Endodermal cell (in vitro differentiated cells): ENCODE data around the gene MAML2. TPM values are rescaled to one million over a fixed set of nuclear protein-coding genes. Genes with fewer than 3 reads are reported as not detected.

Experiments used
- DNase-seq: peaks from one replicate; pipeline ENCODE4 v3.0.0-alpha.2; 2017
- H3K27ac ChIP-seq: 2 replicates; pipeline ENCODE4 v1.5.1; 2013; ENCODE audit warnings: mild to moderate bottlenecking, low read depth, low read length, moderate library complexity
- H3K27me3 ChIP-seq: 2 replicates; pipeline ENCODE4 v1.6.1; 2013; ENCODE audit warnings: mild to moderate bottlenecking, low read length, moderate library complexity; ENCODE audit not compliant: insufficient read depth, control insufficient read depth, poor library complexity, severe bottlenecking
- H3K36me3 ChIP-seq: 2 replicates; pipeline ENCODE4 v1.7.0; 2013; ENCODE audit warnings: mild to moderate bottlenecking, low read length, moderate library complexity; ENCODE audit not compliant: control insufficient read depth, insufficient read depth
- H3K4me1 ChIP-seq: one replicate; pipeline ENCODE4 v1.7.0; 2013; ENCODE audit warnings: low read length; ENCODE audit not compliant: control insufficient read depth, insufficient read depth
- H3K4me3 ChIP-seq: 2 replicates; pipeline ENCODE4 v1.5.1; 2013; ENCODE audit warnings: mild to moderate bottlenecking, low read length, moderate library complexity
- H3K9ac ChIP-seq: 2 replicates; pipeline ENCODE4 v1.6.1; 2013; ENCODE audit warnings: mild to moderate bottlenecking, low read length, moderate library complexity; ENCODE audit not compliant: poor library complexity, severe bottlenecking; ENCODE audit errors: extremely low read depth
- H3K9me3 ChIP-seq: 2 replicates; pipeline ENCODE4 v1.6.1; 2013; ENCODE audit warnings: mild to moderate bottlenecking, low read length, moderate library complexity; ENCODE audit not compliant: control insufficient read depth
- H3K27ac Mint-ChIP-seq: 2 replicates; pipeline ENCODE4 v1.8.0; 2020; ENCODE audit warnings: mixed read lengths
- H3K27me3 Mint-ChIP-seq: 2 replicates; pipeline ENCODE4 v1.8.0; 2021; ENCODE audit warnings: mild to moderate bottlenecking, mixed read lengths; ENCODE audit not compliant: insufficient read depth
- H3K36me3 Mint-ChIP-seq: 2 replicates; pipeline ENCODE4 v1.8.0; 2020; ENCODE audit warnings: low read depth, mixed read lengths
- H3K4me1 Mint-ChIP-seq: 2 replicates; pipeline ENCODE4 v1.8.0; 2020; ENCODE audit warnings: mixed read lengths
- H3K4me3 Mint-ChIP-seq: 2 replicates; pipeline ENCODE4 v1.8.0; 2020; ENCODE audit warnings: mild to moderate bottlenecking, moderate library complexity, mixed read lengths
- H3K9me3 Mint-ChIP-seq: 2 replicates; pipeline ENCODE4 v1.8.0; 2020; ENCODE audit warnings: mild to moderate bottlenecking, mixed read lengths
- WGBS, 2 experiments: methylation state at CpG; one replicate each; pipeline versions ENCODE4 v1.1.5 to v1.1.7; 2013; ENCODE audit warnings: missing lambda C conversion rate in 2 of 2, mixed read lengths in 1 of 2; ENCODE audit not compliant: insufficient coverage in 1 of 2, insufficient read length in 1 of 2; 5-methylcytosine and 5-hydroxymethylcytosine counted together
- total RNA-seq, 2 donors: library from RNA; stranded (reverse); fragmentation: NEBNext Ultra II Directional in 1 of 2; extraction: Animal tissue kit (Norgen Biotek cat#: 25700) in 1 of 2; gene quantifications; 2 replicates in 1 of 2; 3 replicates in 1 of 2; pipeline ENCODE4 v1.2.1, GENCODE V29; 2021
- TF ChIP-seq, protein P1 (sequence below): fragments of 200-600 bp; sonication (generic); conservative IDR thresholded peaks from 2 replicates; pipeline ENCODE4 v1.5.0; 2021; ENCODE audit warnings: antibody characterized with exemption, mild to moderate bottlenecking

MAML2 gene
- total RNA-seq, 2 donors from 2014 or later: 6.6 to 8.0 TPM

DNA sequence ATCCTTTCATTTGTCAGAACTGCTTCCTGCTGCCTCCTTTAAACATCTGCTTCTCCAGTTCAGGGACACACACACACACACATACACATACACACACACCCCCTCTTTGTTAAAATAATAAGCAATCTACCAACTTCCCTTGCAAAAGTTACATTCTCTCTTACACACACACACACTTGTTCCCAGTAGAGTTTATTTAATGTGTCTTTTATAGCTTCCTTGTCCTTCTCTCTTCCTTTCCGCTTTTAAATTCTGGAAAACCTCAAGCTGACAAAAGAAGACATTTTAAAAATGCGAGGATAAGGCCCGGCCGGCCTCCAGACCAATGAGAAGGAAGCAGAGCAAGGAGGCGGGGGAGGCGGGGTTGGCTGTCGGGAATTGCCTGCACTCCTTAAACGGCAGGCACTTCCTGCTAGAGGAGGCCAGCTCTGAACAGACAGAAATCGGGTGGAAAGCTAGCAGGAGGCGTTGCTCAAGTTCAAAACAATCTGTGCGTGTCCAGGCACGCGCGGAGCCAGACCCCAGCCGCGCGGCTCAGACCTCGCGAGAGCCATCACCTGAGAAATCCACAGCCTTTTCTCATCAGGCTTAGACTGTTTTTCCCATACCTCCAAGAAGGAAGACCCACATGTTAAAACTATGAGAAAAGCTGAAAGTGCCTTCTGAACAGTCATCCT is 99.9 kb downstream of the MAML2 start:
- WGBS, 2 experiments: 19 to 21% methylated on average over 13 to 19 of the region's 19 CpGs
- Histone ChIP-seq H3K4me3 (peak overlapping the region; percentile 72), H3K9me3 (no peaks in the 10 kb centered on the region), H3K27me3 (no peaks in the 10 kb centered on the region), H3K9ac (peak overlapping the region; percentile 36), H3K27ac (peak overlapping the region; percentile 97), H3K4me1 (peaks cover 16% of the 10 kb centered on the region), H3K36me3 (no peaks in the 10 kb centered on the region)
- H3K9me3 Mint-ChIP-seq: no peaks in the 10 kb centered on the region
- TF ChIP-seq, protein P1, sequence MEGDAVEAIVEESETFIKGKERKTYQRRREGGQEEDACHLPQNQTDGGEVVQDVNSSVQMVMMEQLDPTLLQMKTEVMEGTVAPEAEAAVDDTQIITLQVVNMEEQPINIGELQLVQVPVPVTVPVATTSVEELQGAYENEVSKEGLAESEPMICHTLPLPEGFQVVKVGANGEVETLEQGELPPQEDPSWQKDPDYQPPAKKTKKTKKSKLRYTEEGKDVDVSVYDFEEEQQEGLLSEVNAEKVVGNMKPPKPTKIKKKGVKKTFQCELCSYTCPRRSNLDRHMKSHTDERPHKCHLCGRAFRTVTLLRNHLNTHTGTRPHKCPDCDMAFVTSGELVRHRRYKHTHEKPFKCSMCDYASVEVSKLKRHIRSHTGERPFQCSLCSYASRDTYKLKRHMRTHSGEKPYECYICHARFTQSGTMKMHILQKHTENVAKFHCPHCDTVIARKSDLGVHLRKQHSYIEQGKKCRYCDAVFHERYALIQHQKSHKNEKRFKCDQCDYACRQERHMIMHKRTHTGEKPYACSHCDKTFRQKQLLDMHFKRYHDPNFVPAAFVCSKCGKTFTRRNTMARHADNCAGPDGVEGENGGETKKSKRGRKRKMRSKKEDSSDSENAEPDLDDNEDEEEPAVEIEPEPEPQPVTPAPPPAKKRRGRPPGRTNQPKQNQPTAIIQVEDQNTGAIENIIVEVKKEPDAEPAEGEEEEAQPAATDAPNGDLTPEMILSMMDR: no peak
- no peaks in the 10 kb centered on the region for H3K27me3 Mint-ChIP-seq
- peaks cover 22% of the 10 kb centered on the region for H3K4me1 Mint-ChIP-seq
- peak overlapping the region; percentile 98 for H3K27ac Mint-ChIP-seq
- H3K36me3 Mint-ChIP-seq: no peaks in the 10 kb centered on the region
- peak overlapping the region; percentile 66 for H3K4me3 Mint-ChIP-seq
- DNase-seq: peak; percentile 95

DNA sequence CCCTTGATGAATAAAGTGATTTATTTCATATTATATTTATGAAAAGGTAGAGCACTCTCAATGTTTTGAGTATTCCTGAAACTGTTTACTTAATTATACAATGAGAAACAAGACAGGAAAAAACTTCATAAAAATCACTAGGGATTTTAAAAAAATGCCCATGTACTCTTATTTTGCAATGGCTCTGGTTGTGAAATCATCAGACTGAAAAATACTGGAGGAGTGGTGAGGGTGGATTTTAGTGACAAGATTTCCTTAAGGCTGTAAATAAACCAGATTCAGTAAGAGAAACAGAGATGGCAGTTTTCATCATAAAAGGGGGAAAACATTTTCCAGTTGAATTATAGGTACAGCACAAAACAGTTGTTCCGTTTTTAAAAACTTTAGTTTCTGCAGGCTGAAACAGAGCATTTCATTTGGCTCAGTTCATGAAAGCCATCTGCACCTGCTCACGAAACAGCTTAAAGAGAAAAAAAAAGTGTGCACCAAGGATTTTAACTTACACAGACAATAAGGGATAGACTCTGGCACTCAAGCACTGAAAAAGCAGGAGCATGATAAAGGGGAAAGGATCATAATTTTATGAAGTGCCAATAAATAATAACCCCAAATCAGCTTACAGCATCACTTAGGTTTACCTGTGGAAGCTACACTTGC is 100.7 kb downstream of the MAML2 start:
- Histone ChIP-seq H3K27ac (peak overlapping the region; percentile 97), H3K36me3 (no peaks in the 10 kb centered on the region), H3K27me3 (no peaks in the 10 kb centered on the region), H3K4me3 (peak overlapping the region; percentile 72), H3K9ac (no peak overlapping the region), H3K9me3 (no peaks in the 10 kb centered on the region), H3K4me1 (peaks cover 19% of the 10 kb centered on the region)
- Mint-ChIP-seq H3K4me1 (peaks cover 22% of the 10 kb centered on the region), H3K27me3 (no peaks in the 10 kb centered on the region), H3K36me3 (no peaks in the 10 kb centered on the region), H3K27ac (peak overlapping the region; percentile 71), H3K4me3 (peak overlapping the region; percentile 66), H3K9me3 (no peaks in the 10 kb centered on the region)
- no peak for DNase-seq
- TF ChIP-seq, protein P1: no peak
- WGBS, 2 experiments: 83 to 85% methylated on average over 2 of the region's 2 CpGs

- WGBS, 2 experiments: 67 to 78% methylated on average over 2 to 5 of the region's 5 CpGs
- Histone ChIP-seq H3K36me3 (no peaks in the 10 kb centered on the region), H3K27ac (no peak overlapping the region), H3K4me3 (no peak overlapping the region), H3K27me3 (no peaks in the 10 kb centered on the region), H3K9ac (no peak overlapping the region), H3K9me3 (no peaks in the 10 kb centered on the region), H3K4me1 (peaks cover 27% of the 10 kb centered on the region)
- Mint-ChIP-seq H3K9me3 (no peaks in the 10 kb centered on the region), H3K36me3 (no peaks in the 10 kb centered on the region), H3K4me1 (peaks cover 23% of the 10 kb centered on the region), H3K27ac (no peak overlapping the region), H3K4me3 (no peak overlapping the region), H3K27me3 (no peaks in the 10 kb centered on the region)
- TF ChIP-seq, protein P1: peak; percentile 51
- DNase-seq: peak; percentile 63
These were observed 101.6 kb downstream of the MAML2 start for GRCh38 chr11:96241331-96241841.
